Thyroid gland (tissue), 4 donors: ENCODE data around the gene CSPG4.
"Not testable (repeated sequence)": the region's sequence is repeated elsewhere in the genome, so short reads cannot be mapped to it uniquely, and the experiment has no call there.

Source experiments
- POLR2A ChIP-seq, 2 donors: fragments of 450-650 bp; IDR thresholded peaks; one replicate each; pipeline ENCODE4 v1.6.1; 2017; ENCODE audit warnings: antibody characterized with exemption in 2 of 2, mild to moderate bottlenecking in 2 of 2, moderate library complexity in 1 of 2
- TF ChIP-seq, protein P1 (sequence below), 6 experiments: fragments of 200-600 bp in 3 of 6; fragments of 450-650 bp in 3 of 6; sonication (generic) in 3 of 6; IDR thresholded peaks; one replicate each; pipeline ENCODE4 v1.5.1; 2016 to 2019; ENCODE audit warnings: antibody characterized with exemption in 6 of 6, mild to moderate bottlenecking in 2 of 6, inconsistent platforms in 1 of 6, moderate library complexity in 1 of 6

DNA sequence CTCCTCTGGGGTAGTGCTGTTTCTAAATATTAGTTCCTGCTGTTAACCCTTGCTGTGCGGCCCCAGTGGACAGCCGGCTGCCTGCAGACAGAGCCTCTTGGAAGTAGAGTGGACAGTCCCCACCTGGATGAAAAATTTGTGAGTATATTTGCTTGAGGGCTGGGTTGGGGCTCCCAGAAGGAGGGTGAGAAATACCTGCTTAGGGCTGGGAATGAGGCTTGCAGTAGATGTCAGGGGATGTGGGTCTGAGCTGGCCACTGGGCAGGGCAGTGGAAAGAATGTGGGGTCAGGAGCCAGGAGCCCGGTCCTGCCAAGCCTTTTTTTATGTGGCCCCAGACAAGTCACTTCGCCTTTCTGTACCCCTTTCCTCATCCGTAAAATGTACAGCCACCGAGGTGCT lies 4.4 kb upstream of the CSPG4 start:
- TF ChIP-seq, protein P1, sequence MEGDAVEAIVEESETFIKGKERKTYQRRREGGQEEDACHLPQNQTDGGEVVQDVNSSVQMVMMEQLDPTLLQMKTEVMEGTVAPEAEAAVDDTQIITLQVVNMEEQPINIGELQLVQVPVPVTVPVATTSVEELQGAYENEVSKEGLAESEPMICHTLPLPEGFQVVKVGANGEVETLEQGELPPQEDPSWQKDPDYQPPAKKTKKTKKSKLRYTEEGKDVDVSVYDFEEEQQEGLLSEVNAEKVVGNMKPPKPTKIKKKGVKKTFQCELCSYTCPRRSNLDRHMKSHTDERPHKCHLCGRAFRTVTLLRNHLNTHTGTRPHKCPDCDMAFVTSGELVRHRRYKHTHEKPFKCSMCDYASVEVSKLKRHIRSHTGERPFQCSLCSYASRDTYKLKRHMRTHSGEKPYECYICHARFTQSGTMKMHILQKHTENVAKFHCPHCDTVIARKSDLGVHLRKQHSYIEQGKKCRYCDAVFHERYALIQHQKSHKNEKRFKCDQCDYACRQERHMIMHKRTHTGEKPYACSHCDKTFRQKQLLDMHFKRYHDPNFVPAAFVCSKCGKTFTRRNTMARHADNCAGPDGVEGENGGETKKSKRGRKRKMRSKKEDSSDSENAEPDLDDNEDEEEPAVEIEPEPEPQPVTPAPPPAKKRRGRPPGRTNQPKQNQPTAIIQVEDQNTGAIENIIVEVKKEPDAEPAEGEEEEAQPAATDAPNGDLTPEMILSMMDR (IDR thresholded peaks at IDR 0.05) = not testable (repeated sequence)
- TF ChIP-seq POLR2A (IDR thresholded peaks at IDR 0.05) = not testable (repeated sequence)
